Hippocampal formation (tissue), 2 donors: Measurements from ENCODE around the gene FANCL.
A peak's percentile ranks its signal among the peaks of the same experiment; 100 is the strongest.
"Not testable (repeated sequence)": the region's sequence is repeated elsewhere in the genome, so short reads cannot be mapped to it uniquely, and the experiment has no call there.

Experiments
- DNase-seq, 2 donors: peaks; one replicate each; lab custom pipeline; 2025; lab: John Stamatoyannopoulos, UW

The FANCL gene

GRCh38 chr2:58140508-58141072 is 100.5 kb downstream of the FANCL start:
- DNase-seq: no peak

- no peak for DNase-seq
Observed at GRCh38 chr2:58138396-58139030, 102.6 kb downstream of the FANCL start.

DNA sequence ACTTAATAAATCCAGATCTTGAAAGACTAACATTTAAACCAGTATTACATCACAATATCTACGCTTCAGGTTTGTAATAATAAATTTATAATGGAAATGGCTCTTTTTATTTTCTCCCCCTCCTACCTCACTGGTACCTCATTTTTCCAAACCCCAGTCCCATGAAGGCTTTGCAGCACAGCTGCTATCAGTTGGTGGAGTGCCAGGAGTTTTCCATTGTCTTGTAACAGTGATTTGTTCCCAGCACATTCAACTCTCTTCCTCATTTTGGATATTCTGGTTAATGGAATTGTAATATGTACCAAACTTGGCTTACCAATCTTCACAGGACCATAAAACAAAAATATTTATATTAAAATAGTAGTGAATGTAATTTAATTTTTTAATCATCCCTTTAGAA is 103.3 kb downstream of the FANCL start:
- peak in 1 of 2 donors; percentile 44 for DNase-seq

GRCh38 chr2:58137221-58137620 is 103.9 kb downstream of the FANCL start:
- no peak for DNase-seq

- DNase-seq: no peak
Observed at GRCh38 chr2:58135861-58136260, 105.3 kb downstream of the FANCL start.

- DNase-seq: no peak
Observed at GRCh38 chr2:58133395-58133794, 107.7 kb downstream of the FANCL start.

DNA sequence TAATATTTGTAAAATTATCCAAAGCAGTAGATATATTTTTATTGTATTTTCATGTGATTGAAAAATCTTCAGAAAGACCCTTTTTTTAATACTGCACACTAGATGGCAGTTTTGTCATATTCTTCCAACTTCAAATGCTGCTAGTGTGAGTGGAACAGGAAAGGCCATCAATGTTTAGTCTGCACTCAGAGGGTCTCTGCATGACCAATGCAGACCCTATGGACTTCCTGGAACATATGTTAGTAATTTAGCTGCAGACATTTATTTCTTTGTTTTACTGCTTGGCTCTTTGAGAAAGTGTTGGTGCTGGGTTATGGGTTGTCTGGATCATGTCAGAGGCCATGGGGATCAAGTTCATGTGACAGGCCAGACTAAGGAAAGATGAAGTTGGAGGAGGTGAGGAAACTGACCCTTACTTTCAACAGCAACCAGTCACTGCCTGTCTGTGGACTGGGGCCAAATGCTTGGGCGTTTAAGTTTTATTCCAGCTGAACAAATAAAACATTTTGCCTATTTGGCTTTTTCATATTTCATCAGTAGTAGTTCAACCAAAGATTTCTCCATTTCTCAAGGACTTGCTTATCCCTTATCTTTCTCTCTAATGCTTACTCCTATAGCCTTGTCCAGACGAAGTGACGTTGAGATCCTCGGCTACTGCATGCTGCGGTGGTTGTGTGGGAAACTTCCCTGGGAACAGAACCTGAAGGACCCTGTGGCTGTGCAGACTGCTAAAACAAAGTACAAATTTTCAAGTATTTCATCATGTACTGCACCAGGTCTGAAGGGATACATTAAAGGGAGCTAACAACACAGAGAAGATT is 109.7 kb downstream of the FANCL start:
- peak in 1 of 2 donors; percentile 68 for DNase-seq

GRCh38 chr2:58130238-58130637 is 110.9 kb downstream of the FANCL start:
- no peak for DNase-seq

GRCh38 chr2:58127111-58127510 is 114.0 kb downstream of the FANCL start:
- no peak for DNase-seq

DNA sequence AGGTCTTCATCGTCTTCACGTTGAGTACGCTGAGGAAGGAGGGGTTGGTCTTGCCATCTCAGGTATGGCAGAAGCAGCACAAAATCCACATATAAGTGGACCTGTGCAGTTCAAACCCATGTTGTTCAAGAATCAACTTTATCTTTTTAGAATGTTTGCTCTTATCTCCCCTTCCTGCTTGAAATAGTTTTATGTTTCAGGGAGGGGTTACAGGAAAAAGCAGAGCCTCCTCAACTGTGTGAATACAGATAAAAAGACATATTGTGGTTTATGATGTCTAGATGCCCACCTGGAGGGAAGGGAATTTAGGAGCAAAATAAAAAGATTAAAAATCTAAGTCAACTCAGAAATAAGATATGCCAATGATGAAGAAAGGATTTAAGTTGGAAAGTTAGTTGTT is 118.6 kb downstream of the FANCL start:
- no peak for DNase-seq

DNA sequence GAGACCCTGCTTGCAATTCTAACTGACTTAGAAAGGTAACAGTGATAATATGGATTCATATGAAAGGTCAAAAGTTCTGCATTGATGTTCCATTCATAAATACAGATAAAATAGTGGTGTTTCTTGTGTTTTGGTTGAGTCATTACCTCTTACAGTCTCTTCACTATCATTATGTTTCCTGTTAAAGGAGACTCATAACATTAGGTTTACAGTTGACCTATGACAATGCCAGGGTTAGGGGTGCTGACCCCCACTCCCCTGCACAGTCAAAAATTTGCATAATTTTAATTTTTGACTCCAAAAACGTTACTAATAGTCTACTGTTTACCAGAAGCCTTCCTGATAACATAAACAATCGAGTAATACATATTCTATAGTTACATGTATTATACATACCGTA is 119.1 kb downstream of the FANCL start:
- DNase-seq: no peak

- no peak for DNase-seq
Observed at GRCh38 chr2:58120626-58121229, 120.4 kb downstream of the FANCL start.

DNA sequence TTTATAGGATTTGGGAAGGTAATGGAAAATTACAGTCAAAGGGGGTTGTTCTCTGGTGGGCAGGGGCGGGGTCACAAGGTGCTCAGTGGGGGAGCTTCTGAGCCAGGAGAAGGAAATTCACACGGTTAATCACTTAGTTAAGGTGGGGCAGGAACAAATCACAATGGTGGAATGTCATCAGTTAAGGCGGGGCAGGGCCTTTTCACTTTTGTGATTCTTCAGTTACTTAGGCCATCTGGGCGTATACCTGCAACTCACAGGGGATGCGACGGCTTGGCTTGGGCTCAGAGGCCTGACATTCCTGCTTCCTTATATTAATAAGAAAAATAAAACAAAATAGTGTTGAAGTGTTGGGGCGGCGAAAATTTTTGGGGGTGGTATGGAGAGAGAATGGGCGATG is 127.6 kb downstream of the FANCL start:
- not testable (repeated sequence) for DNase-seq

- DNase-seq: no peak
Observed at GRCh38 chr2:58110765-58111164, 130.4 kb downstream of the FANCL start.

DNA sequence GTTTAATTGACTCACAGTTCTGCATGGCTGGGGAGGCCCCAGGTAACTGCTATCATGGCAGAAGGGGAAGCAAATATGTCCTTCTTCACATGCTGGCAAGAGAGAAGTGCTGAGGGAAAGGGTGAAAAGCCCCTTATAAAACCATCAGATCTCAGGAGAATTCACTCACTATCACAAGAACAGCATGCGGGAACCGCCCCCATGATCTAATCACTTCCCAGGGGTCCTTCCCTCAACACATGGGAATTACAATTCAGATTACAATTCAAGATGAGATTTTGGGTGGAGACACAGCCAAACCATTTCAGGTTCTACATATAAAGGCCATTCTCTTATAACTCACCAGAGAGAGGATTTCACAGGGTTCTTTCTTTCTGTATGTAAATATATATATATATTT is 131.6 kb downstream of the FANCL start:
- no peak for DNase-seq
